GM12873 (cell line): ENCODE measurements around the gene NOP10.

Source experiments
- TF ChIP-seq, protein P1 (sequence below): IDR thresholded peaks from 2 replicates; pipeline ENCODE4 v1.5.1; 2012; ENCODE audit warnings: low read depth, mild to moderate bottlenecking, moderate library complexity, low read length, control low read depth; ENCODE audit not compliant: insufficient read depth; ENCODE audit errors: missing control alignments

Gene NOP10

DNA sequence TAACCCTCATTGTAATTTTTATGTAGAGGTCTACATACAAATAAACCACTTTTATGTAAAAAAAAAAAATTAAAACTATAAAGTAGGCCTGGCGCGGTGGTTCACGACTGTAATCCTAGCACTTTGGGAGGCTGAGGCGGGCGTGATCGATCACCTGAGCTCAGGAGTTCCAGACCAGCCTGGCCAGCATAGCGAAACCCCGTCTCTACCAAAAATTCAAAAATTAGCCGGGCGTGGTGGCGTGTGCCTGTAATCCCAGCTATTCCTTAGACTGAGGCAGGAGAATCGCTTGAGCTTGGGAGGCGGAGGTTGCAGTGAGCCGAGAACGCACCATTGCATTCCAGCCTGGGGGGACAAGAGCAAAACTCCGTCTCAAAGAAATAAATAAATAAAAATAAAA lies 4.6 kb downstream of the NOP10 start:
- TF ChIP-seq, protein P1, sequence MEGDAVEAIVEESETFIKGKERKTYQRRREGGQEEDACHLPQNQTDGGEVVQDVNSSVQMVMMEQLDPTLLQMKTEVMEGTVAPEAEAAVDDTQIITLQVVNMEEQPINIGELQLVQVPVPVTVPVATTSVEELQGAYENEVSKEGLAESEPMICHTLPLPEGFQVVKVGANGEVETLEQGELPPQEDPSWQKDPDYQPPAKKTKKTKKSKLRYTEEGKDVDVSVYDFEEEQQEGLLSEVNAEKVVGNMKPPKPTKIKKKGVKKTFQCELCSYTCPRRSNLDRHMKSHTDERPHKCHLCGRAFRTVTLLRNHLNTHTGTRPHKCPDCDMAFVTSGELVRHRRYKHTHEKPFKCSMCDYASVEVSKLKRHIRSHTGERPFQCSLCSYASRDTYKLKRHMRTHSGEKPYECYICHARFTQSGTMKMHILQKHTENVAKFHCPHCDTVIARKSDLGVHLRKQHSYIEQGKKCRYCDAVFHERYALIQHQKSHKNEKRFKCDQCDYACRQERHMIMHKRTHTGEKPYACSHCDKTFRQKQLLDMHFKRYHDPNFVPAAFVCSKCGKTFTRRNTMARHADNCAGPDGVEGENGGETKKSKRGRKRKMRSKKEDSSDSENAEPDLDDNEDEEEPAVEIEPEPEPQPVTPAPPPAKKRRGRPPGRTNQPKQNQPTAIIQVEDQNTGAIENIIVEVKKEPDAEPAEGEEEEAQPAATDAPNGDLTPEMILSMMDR: no peak

DNA sequence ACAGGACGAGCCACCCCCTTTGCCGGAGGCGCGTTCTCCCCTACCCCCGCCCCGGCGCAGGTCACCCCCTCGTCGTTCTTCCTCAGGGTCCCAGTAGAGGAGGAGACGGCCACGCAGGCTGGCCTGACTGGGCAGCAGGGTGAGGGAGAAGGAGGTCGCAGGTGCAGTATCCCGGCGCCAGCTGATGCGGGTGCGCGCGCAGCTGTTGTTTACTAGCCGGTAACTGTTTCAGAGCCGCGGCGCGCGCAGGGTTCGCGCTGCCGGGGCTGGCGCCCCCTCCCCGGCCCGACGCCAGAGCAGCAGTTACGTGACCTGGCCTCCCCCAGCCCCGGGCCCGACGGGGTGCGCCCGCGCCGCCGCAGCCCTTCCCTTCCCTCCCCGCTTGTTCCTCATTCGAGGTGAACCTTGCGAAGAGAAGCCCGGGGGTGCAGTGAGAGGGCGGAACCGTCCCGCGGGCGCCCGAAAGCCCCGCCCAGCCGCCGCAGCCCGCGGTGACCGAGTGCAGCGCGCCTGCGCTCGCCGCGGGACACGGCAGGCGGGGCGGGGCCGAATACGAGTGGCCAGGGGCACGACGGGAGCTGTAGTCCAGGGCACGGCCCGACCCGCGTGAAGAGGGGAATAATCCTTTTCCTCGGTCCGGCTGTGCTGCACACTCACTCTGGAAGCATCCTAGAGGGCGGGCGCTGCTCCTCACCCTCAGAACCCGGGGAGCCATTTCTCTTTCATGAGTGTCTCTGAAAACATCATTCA lies 5.2 kb downstream of the NOP10 start, which contains the start of gene SLC12A6:
Gene SLC12A6 (minus strand): TSS at position 225 of the 750 bp plus-strand sequence. CDS start 1,101 bp downstream, outside the sequence.
- TF ChIP-seq, protein P1: no peak

DNA sequence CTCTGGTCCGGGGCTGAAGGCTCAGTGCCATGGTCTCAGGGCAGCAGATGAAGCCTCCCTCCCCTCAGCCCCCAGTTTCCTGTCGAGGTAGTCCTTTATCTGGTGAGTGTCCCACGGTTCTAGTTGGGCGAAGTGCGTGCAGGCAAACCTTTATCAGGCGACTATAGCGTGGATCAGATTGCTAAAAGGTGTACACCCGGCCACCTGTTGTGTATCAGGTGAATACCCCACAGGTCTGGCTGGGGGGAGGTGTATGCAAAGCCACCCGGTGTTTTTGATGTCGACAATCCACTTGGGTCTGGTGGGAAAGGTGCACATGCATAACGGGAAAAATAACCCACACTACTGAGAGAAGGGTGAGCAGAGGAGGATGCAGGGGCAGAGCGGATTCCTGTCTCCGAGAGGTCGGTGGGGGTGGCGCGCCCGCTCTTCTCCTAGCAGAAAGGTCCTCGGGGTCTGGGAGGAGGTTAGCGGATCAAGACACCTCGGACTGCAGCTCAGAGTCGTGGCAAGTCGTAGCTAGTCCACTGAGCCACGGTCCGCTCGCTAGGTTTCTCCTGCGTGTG lies 5.9 kb downstream of the NOP10 start:
- TF ChIP-seq, protein P1: no peak

DNA sequence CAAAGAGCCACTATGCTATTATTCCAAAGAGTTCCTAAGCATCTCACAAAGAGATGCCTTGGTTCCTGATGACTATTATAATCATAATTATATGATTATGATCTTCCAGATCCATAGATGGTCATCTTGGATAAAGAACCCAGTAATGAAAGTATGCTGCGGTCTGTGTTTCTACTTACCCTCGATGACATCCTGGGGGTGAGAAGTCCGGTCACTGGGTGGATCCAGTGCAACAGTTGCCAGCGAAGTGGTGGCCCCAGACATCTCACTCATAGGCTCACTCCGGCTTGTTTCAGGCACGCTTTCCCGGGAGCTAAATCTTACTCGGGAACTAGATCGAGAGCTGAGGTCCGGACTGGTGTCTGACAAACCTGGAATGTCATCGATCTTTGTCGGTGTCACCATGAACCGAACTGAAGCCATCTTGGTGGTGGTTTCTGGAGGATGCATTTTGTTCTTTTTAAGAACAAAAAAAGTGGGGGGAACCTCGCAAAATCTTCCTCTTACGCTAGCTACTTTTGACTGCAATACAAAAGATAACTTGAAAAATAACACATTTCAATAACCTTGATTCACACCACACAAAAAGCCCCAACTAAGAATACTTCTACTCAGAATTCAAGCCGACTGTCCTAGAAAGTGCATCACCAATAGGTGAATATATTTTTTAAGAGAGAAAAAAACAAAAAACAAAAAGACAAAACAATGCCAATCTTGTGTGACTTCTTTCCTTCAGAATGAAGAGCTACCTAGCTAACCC lies 6.5 kb downstream of the NOP10 start:
- TF ChIP-seq, protein P1: no peak

DNA sequence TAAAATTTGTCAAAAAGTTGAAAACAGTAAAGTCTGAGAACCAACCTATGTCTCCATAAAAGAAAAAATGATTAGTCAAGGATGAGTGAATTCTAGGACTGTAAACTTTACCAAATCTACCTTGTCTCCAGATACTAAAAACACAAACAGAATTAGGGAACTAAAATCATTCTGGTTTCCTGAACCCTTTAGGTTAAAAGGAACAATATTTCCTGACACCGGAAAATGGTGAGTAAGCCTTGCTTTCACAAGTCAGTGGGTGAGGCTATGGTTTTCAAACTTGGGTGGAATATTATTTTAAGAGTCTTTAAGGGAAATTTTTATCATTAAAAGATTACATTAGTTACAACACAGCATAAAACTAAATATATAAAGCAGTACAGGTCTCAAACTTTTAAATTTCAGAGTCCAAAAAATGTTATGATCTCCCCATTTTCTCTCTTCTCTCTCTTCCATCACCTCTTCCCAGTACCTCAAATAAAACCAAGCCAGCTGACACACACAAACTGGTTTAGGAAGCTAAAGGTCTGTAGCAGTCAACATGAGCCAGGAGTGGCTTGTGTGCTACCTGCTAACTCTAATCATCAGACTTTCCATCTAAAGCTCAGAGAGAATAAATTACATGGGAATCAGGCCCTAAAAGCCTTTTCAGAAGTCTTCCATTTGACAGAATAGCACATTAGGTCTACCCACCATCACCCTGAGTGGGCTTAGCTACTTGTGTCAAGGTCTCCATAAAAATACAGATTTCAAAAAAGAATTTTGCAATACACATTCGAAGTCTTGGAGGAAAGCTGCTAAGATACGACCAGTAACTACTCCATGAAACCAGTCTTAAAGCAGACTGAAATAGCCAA lies 7.5 kb downstream of the NOP10 start:
- TF ChIP-seq, protein P1: no peak

DNA sequence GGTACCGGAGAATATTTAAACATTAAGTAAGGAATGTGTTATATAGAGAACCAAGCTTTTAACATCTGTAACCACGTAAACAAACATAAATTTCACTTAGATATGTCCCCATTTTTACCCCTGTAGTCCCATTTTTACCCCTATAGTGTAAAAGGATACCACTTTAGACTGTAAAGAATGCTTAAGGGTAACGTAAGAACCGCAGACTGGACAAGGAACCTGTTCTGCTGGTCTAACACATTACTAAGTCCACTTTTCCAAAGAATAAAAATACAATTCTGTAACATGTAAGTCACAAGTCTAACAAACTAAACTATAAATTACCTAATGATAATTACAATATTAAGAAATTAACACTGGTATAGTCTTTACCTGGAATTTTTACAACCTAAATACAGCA lies 8.3 kb downstream of the NOP10 start:
- TF ChIP-seq, protein P1: no peak
